Tibial nerve (tissue), 3 donors: ENCODE measurements around the gene GNG12.
"Not testable (repeated sequence)": the region's sequence is repeated elsewhere in the genome, so short reads cannot be mapped to it uniquely, and the experiment has no call there.

Source experiments
- CTCF ChIP-seq, 5 experiments: fragments of 200-600 bp in 3 of 5; fragments of 450-650 bp in 2 of 5; sonication (generic) in 3 of 5; IDR thresholded peaks; one replicate each; pipeline ENCODE4 v1.5.1; 2016 to 2019; ENCODE audit warnings: antibody characterized with exemption in 5 of 5, mild to moderate bottlenecking in 3 of 5, moderate library complexity in 2 of 5
- POLR2A ChIP-seq, 2 donors: fragments of 450-650 bp; IDR thresholded peaks; one replicate each; pipeline ENCODE4 v1.6.1; 2017; ENCODE audit warnings: antibody characterized with exemption in 2 of 2, mild to moderate bottlenecking in 2 of 2, moderate library complexity in 2 of 2

DNA sequence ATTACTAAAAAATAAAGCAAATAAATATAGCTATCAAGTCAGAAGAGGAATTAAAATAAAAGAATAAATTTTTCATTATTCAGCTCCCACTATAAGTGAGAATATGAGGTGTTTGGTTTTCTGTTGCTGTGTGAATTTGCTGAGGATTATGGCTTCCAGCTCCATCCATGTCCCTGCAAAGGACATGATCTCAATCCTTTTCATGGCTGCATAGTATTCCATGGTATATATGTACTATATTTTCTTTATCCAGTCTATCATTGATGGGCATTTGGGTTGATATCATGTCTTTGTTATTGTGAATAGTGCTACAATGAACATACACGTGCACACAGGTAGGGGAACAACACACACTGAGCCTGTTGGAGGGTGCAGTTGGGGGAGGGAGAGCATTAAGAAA lies 176.1 kb downstream of the GNG12 start:
- TF ChIP-seq CTCF, POLR2A (IDR thresholded peaks at IDR 0.05): not testable (repeated sequence)
